Neural cell (in vitro differentiated cells): ENCODE data around the gene KIR3DL1. TPM values are rescaled to one million over a fixed set of nuclear protein-coding genes. Genes with fewer than 3 reads are reported as not detected.

Source experiments
- H2AFZ ChIP-seq: fragments of 200-600, 300-800 bp; sonication (generic), shearing (Covaris generic); 2 replicates; pipeline ENCODE4 v1.6.0; 2014; ENCODE audit warnings: low read depth, mild to moderate bottlenecking, antibody characterized with exemption, low read length, moderate library complexity
- H3F3A ChIP-seq: fragments of 200-600 bp; shearing (Covaris generic); 2 replicates; pipeline ENCODE4 v1.6.1; 2016; ENCODE audit warnings: mild to moderate bottlenecking, moderate library complexity, mixed read lengths, antibody characterized with exemption, low read length; ENCODE audit not compliant: insufficient read depth, poor library complexity, severe bottlenecking
- H3K27ac ChIP-seq: fragments of 200-600, 300-800 bp; sonication (generic), shearing (Covaris generic); 2 replicates; pipeline ENCODE4 v1.5.1; 2014; ENCODE audit warnings: mild to moderate bottlenecking, low read length, moderate library complexity
- H3K27me3 ChIP-seq: fragments of 300-800, 200-600 bp; sonication (generic), shearing (Covaris generic); 2 replicates; pipeline ENCODE4 v1.6.0; 2014; ENCODE audit warnings: mild to moderate bottlenecking, low read depth, low read length, moderate library complexity; ENCODE audit not compliant: insufficient read depth
- H3K36me3 ChIP-seq: fragments of 300-800, 200-600 bp; sonication (generic), shearing (Covaris generic); 2 replicates; pipeline ENCODE4 v1.5.1; 2014; ENCODE audit warnings: mild to moderate bottlenecking, antibody characterized with exemption, low read length, moderate library complexity; ENCODE audit not compliant: insufficient read depth
- H3K4me2 ChIP-seq: fragments of 300-800, 200-600 bp; sonication (generic), shearing (Covaris generic); 2 replicates; pipeline ENCODE4 v1.6.0; 2014; ENCODE audit warnings: mild to moderate bottlenecking, low read length
- H3K4me3 ChIP-seq: fragments of 300-800, 200-600 bp; sonication (generic), shearing (Covaris generic); 2 replicates; pipeline ENCODE4 v1.5.1; 2014; ENCODE audit warnings: mild to moderate bottlenecking, low read length, moderate library complexity
- H3K79me2 ChIP-seq: fragments of 200-600 bp; shearing (Covaris generic); replicated peaks from 2 replicates; pipeline ENCODE4 v1.6.0; 2014; ENCODE audit warnings: mild to moderate bottlenecking, low read length, moderate library complexity; ENCODE audit not compliant: insufficient read depth
- H3K9ac ChIP-seq: fragments of 300-800, 200-600 bp; sonication (generic), shearing (Covaris generic); 2 replicates; pipeline ENCODE4 v1.6.1; 2016; ENCODE audit warnings: mild to moderate bottlenecking, low read length, mixed read lengths
- H3K9me2 ChIP-seq: fragments of 200-600 bp; shearing (Covaris generic); 2 replicates; pipeline ENCODE4 v1.6.1; 2016; ENCODE audit warnings: mild to moderate bottlenecking, low read length, mixed read lengths; ENCODE audit not compliant: insufficient read depth
- H3K9me3 ChIP-seq: fragments of 200-600, 300-800 bp; sonication (generic), shearing (Covaris generic); 2 replicates; pipeline ENCODE4 v1.6.1; 2016; ENCODE audit warnings: mild to moderate bottlenecking, mixed run types, low read length, moderate library complexity, mixed read lengths
- H4K20me1 ChIP-seq: fragments of 200-600 bp; shearing (Covaris generic); 2 replicates; pipeline ENCODE4 v1.6.1; 2016; ENCODE audit warnings: mild to moderate bottlenecking, mixed run types; ENCODE audit not compliant: insufficient read depth
- EP300 ChIP-seq: fragments of 450-650 bp; conservative IDR thresholded peaks from 2 replicates; pipeline ENCODE4 v1.6.1; 2014; ENCODE audit warnings: antibody characterized with exemption, mild to moderate bottlenecking, moderate library complexity; ENCODE audit not compliant: poor library complexity, severe bottlenecking
- EZH2 ChIP-seq: fragments of 200-600, 300-800 bp; shearing (Covaris generic), sonication (generic); IDR thresholded peaks from 2 replicates; pipeline ENCODE4 v1.6.1; 2014; ENCODE audit warnings: antibody characterized with exemption, low read length, borderline replicate concordance, mild to moderate bottlenecking; ENCODE audit not compliant: insufficient read depth, poor library complexity, severe bottlenecking
- MXI1 ChIP-seq: fragments of 450-650 bp; conservative IDR thresholded peaks from 2 replicates; pipeline ENCODE4 v1.6.1; 2014; ENCODE audit warnings: antibody characterized with exemption, mild to moderate bottlenecking; ENCODE audit not compliant: poor library complexity, severe bottlenecking
- POLR2AphosphoS5 ChIP-seq: IDR thresholded peaks from 2 replicates; pipeline ENCODE4 v1.6.1; 2012
- RAD21 ChIP-seq: fragments of 450-650 bp; conservative IDR thresholded peaks from 2 replicates; pipeline ENCODE4 v1.6.1; 2014; ENCODE audit warnings: antibody characterized with exemption, mild to moderate bottlenecking, moderate library complexity
- REST ChIP-seq: IDR thresholded peaks from 2 replicates; pipeline ENCODE4 v1.6.1; 2012; ENCODE audit warnings: borderline replicate concordance
- SMC3 ChIP-seq: fragments of 450-650 bp; conservative IDR thresholded peaks from 2 replicates; pipeline ENCODE4 v1.6.1; 2014; ENCODE audit warnings: antibody characterized with exemption, mild to moderate bottlenecking, moderate library complexity; ENCODE audit not compliant: poor library complexity
- TAF1 ChIP-seq: IDR thresholded peaks from 2 replicates; pipeline ENCODE4 v1.6.1; 2012; ENCODE audit warnings: low read depth
- polyA plus RNA-seq: library from polyadenylated mRNA; depleted of rRNA; stranded (reverse); fragments of >200 nt; gene quantifications from 2 replicates; pipeline ENCODE4 v1.2.3, GENCODE V29; 2014
- TF ChIP-seq, protein P1 (sequence below): fragments of 450-650 bp; IDR thresholded peaks from 2 replicates; pipeline ENCODE4 v1.5.1; 2014; ENCODE audit warnings: antibody characterized with exemption, mild to moderate bottlenecking, moderate library complexity; ENCODE audit not compliant: poor library complexity, severe bottlenecking

Gene KIR3DL1
- polyA plus RNA-seq, 1 donor from 2014 or later: not detected

DNA sequence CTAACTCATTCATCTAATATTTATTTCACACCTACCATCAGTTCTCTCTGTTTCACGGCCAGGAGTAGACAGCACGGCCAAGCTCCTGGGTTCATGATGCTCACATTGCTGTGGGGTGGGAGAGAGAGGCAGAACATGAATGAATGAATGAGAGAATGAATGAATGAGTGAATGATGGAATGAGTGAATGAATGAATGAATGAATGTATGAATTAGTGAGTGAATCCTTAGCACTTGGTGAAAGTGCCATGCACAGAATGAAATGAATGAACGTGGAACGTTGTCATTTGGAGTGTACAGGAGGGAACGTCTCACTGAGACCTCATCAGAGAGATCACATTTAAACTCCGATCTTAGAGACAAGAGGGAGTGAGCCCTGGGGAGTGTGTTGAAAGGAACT, 24.8 kb upstream of the KIR3DL1 start:
- Histone ChIP-seq H3K9ac (no peak overlapping the region), H3K27me3 (no peaks in the 10 kb centered on the region), H4K20me1 (no peaks in the 10 kb centered on the region), H3K9me2 (no peaks in the 10 kb centered on the region), H3K36me3 (no peaks in the 10 kb centered on the region), H3K27ac (no peak overlapping the region), H3K4me2 (no peak overlapping the region), H3F3A (no peaks in the 10 kb centered on the region), H3K4me3 (no peak overlapping the region), H3K79me2 (no peaks in the 10 kb centered on the region), H2AFZ (no peak overlapping the region), H3K9me3 (no peaks in the 10 kb centered on the region)
- TF ChIP-seq SMC3 (no peak), EZH2 (no peak), EP300 (no peak), POLR2AphosphoS5 (no peak), REST (no peak), RAD21 (no peak), MXI1 (no peak), TAF1 (no peak)
- TF ChIP-seq, protein P1, sequence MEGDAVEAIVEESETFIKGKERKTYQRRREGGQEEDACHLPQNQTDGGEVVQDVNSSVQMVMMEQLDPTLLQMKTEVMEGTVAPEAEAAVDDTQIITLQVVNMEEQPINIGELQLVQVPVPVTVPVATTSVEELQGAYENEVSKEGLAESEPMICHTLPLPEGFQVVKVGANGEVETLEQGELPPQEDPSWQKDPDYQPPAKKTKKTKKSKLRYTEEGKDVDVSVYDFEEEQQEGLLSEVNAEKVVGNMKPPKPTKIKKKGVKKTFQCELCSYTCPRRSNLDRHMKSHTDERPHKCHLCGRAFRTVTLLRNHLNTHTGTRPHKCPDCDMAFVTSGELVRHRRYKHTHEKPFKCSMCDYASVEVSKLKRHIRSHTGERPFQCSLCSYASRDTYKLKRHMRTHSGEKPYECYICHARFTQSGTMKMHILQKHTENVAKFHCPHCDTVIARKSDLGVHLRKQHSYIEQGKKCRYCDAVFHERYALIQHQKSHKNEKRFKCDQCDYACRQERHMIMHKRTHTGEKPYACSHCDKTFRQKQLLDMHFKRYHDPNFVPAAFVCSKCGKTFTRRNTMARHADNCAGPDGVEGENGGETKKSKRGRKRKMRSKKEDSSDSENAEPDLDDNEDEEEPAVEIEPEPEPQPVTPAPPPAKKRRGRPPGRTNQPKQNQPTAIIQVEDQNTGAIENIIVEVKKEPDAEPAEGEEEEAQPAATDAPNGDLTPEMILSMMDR: no peak

GRCh38 chr19:54792814-54793213, 23.5 kb upstream of the KIR3DL1 start:
- Histone ChIP-seq H3K4me2 (no peak overlapping the region), H3K4me3 (no peak overlapping the region), H4K20me1 (no peaks in the 10 kb centered on the region), H2AFZ (no peak overlapping the region), H3K79me2 (no peaks in the 10 kb centered on the region), H3K9me2 (no peaks in the 10 kb centered on the region), H3K27ac (no peak overlapping the region), H3K9ac (no peak overlapping the region), H3K36me3 (no peaks in the 10 kb centered on the region), H3K27me3 (no peaks in the 10 kb centered on the region), H3K9me3 (no peaks in the 10 kb centered on the region), H3F3A (no peaks in the 10 kb centered on the region)
- TF ChIP-seq EP300: no peak
- TF ChIP-seq, protein P1: no peak
- no peak for TF ChIP-seq TAF1
- no peak for TF ChIP-seq REST
- no peak for TF ChIP-seq SMC3
- no peak for TF ChIP-seq RAD21
- TF ChIP-seq EZH2: no peak
- TF ChIP-seq POLR2AphosphoS5: no peak
- TF ChIP-seq MXI1: no peak
